ENCODE measurements around the gene PSTPIP2. TPM values are rescaled to one million over a fixed set of nuclear protein-coding genes. Genes with fewer than 3 reads are reported as not detected.
A peak's percentile ranks its signal among the peaks of the same experiment; 100 is the strongest.

The PSTPIP2 gene
- total and polyA plus RNA-seq, 11 donors = 0.65 to 15.0 (median 2.0) TPM

DNA sequence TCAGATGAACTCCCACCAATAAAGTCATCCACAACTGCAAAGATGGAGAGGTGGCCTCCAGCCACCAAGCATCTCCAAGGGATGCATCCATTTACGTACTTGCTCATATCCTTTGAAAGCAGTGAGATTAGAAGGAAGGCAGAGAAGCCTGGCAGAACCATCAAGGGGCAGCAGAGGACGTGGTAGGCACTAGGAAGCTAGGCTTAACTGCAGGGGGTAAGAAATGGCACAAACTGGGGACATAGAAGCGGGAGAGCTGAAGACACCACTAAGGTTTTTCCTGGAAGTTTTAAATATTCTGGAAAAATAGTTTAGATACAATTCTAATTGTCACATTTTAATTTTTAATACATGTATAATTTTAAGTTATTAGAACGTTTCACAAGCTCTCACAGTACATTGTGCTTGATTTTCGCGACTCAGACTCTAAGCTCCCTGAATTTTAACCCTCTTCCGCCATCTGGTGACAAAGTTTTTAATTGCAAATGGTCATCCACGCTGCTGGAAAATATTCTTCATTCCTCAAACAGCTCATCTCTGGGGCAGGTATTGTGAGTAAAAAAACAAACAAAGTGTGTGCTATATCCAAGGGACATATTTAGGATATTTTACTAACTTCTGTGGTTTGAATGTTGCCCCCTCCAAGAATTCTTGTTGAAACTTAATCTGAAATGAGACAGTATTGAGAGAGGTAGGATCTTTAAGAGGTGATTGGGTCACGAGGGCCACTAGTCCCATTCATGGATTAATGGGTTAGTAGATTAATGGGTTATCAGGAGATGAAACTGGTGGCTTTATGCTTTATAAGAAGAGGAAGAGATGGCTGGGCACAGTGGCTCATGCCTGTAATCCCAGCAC, 1.6 kb upstream of the PSTPIP2 start:
- WGBS, 4 donors = 26 to 31% (median 29%) methylated on average over 9 of the region's 9 CpGs
- Histone ChIP-seq H3K27me3 (no peaks in the 10 kb centered on the region), H3K27ac (no peak overlapping the region), H3K36me3 (peaks cover 0 to 34% (median 8%) of the 10 kb centered on the region in 9 donors), H3K4me1 (peaks cover 0 to 45% (median 19%) of the 10 kb centered on the region in 12 donors), H3K9me3 (no peaks in the 10 kb centered on the region), H3K4me3 (no peak overlapping the region)
- ATAC-seq (peak in 3 of 4 donors; percentile 38 to 49 (median 42)), DNase-seq (no peak)
- TF ChIP-seq POLR2A (IDR thresholded peaks at IDR 0.05) = no peak
- TF ChIP-seq, protein P1, sequence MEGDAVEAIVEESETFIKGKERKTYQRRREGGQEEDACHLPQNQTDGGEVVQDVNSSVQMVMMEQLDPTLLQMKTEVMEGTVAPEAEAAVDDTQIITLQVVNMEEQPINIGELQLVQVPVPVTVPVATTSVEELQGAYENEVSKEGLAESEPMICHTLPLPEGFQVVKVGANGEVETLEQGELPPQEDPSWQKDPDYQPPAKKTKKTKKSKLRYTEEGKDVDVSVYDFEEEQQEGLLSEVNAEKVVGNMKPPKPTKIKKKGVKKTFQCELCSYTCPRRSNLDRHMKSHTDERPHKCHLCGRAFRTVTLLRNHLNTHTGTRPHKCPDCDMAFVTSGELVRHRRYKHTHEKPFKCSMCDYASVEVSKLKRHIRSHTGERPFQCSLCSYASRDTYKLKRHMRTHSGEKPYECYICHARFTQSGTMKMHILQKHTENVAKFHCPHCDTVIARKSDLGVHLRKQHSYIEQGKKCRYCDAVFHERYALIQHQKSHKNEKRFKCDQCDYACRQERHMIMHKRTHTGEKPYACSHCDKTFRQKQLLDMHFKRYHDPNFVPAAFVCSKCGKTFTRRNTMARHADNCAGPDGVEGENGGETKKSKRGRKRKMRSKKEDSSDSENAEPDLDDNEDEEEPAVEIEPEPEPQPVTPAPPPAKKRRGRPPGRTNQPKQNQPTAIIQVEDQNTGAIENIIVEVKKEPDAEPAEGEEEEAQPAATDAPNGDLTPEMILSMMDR (IDR thresholded peaks at IDR 0.05) = peak; percentile 45 to 78 (median 65)
- intact Hi-C loops (cut with DNase I) = loop anchor here (2.0 to 10.0 kb wide), 11 partner anchors 99 to 409 kb away; partner anchors contain the start of gene EPG5 (in 2 of the 10)

DNA sequence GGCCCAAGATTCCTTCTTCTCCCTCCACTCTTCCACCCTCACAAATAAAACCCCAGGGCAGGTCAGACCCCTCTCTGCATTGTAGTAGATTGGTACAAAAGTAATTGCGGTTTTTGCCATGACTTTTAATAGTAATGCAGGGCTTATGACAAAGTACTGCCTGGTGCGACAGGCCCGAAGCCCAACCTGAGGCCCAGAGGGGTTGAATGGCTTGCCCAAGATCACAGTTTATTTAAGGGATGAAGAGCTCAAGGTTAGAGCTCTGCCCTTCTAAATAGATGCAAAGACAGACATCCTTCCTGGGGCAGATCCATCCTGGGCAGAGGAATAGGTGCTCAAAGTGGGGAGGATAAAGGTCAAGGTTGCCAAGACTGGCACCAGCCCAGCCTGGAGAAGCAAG, 899 bp upstream of the PSTPIP2 start:
- intact Hi-C loops (cut with DNase I) = loop anchor here (2.0 to 10.0 kb wide), 11 partner anchors 98 to 408 kb away; partner anchors contain the start of gene EPG5 (in 2 of the 10)
- Histone ChIP-seq H3K4me1 (peaks cover 0 to 52% (median 19%) of the 10 kb centered on the region in 12 donors), H3K27me3 (no peaks in the 10 kb centered on the region), H3K9me3 (no peaks in the 10 kb centered on the region), H3K27ac (no peak overlapping the region), H3K4me3 (peak overlapping the region in 2 of 12 donors; percentile 74 to 76), H3K36me3 (peaks cover 0 to 26% (median 3%) of the 10 kb centered on the region in 9 donors)
- WGBS, 4 donors = 81 to 87% (median 83%) methylated on average over 3 of the region's 3 CpGs
- no peak for TF ChIP-seq POLR2A (IDR thresholded peaks at IDR 0.05)
- TF ChIP-seq, protein P1 (IDR thresholded peaks at IDR 0.05) = no peak
- DNase-seq (no peak), ATAC-seq (peak in 1 of 4 donors; percentile 2)

DNA sequence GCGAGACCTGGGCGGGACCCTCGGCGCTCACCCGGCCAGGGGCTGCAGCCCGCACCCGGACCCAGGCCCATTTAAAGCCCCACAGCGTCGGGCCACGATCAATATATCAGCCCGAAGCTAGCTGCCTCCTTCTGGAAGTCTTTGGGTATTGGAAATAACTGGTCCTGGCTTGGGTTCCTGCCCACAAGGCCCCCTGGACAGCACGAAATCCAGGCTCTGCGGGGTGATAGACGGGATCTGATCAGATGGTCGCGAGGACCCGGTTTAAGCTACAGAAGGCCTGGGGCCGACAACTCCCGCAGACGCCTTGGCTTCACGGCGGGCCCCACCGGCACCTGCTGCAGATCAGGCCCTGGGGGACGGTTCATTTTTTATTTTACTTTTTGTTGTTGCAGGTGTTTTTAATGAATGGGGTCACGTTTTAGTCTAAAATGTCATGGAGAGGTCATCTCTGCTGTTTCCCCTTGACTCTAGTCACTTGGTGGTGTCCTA, 362 bp upstream of the PSTPIP2 start:
- H3K27me3 ChIP-seq = no peaks in the 10 kb centered on the region
- 24 to 38% (median 28%) methylated on average over 17 to 25 of the region's 25 CpGs for WGBS, 4 donors
- peak in 1 of 4 donors; percentile 3 for ATAC-seq
- TF ChIP-seq, protein P1 (IDR thresholded peaks at IDR 0.05) = peak in 1 of 12 donors; percentile 6
- no peak for TF ChIP-seq POLR2A (IDR thresholded peaks at IDR 0.05)
- H3K36me3 ChIP-seq = peaks cover 0 to 21% (median under 1%) of the 10 kb centered on the region in 9 donors
- peaks cover 0 to 2% (median 0%) of the 10 kb centered on the region in 12 donors for H3K9me3 ChIP-seq
- peak overlapping the region; percentile 59 to 88 (median 70) for H3K4me3 ChIP-seq
- peak overlapping the region in 3 of 12 donors; percentile 10 to 64 (median 39) for H3K27ac ChIP-seq
- intact Hi-C loops (cut with DNase I) = loop anchor here (2.0 to 10.0 kb wide), 11 partner anchors 98 to 408 kb away; partner anchors contain the start of gene EPG5 (in 2 of the 10)
- no peak for DNase-seq
- H3K4me1 ChIP-seq = peaks cover 0 to 56% (median 19%) of the 10 kb centered on the region in 12 donors

Data from heart left ventricle (tissue), 16 donors.